B cell (primary cell): Measurements from ENCODE around the gene DIS3L. TPM values are rescaled to one million over a fixed set of nuclear protein-coding genes. Genes with fewer than 3 reads are reported as not detected.

Source experiments
- ATAC-seq: fragments of 200-7000 bp; cut with Tn5 transposase; one replicate; pipeline ENCODE4 v1.10.0; 2021; ENCODE audit warnings: low read depth, mild to moderate bottlenecking, moderate number of reproducible peaks, moderate library complexity
- CTCF ChIA-PET: fragments of 350-600 bp; sonication (Branson Sonifier 250); formaldehyde crosslinking; loops from one replicate; lab custom pipeline; 2021; ENCODE audit warnings: antibody characterized with exemption, inconsistent platforms; lab: Charles Lee
- POLR2A ChIA-PET: fragments of 350-600 bp; sonication (Branson Sonifier 250); formaldehyde crosslinking; loops from one replicate; lab custom pipeline; 2021; ENCODE audit warnings: antibody characterized with exemption; lab: Charles Lee
- DNase-seq: peaks from one replicate; pipeline ENCODE4 v3.0.0; 2013
- H2AFZ ChIP-seq: 2 replicates; pipeline ENCODE4 v1.6.1; 2012; ENCODE audit warnings: mild to moderate bottlenecking, low read depth, low read length; ENCODE audit not compliant: insufficient read depth, poor library complexity, severe bottlenecking
- H3K27ac ChIP-seq, 2 donors: 1 replicate in 1 of 2; 2 replicates in 1 of 2; pipeline ENCODE4 v1.5.1; 2012 to 2013; ENCODE audit warnings: low read length in 2 of 2, mild to moderate bottlenecking in 2 of 2, moderate library complexity in 1 of 2
- H3K27me3 ChIP-seq, 4 experiments: fragments of 200-600 bp in 1 of 4; sonication (generic) in 1 of 4; replicated peaks in 1 of 4; 1 replicate in 2 of 4; 2 replicates in 2 of 4; pipeline versions ENCODE4 v1.6.1 to v1.7.0; 2013 to 2016; ENCODE audit warnings: low read length in 3 of 4, mild to moderate bottlenecking in 2 of 4, mixed read lengths in 1 of 4, moderate library complexity in 1 of 4; ENCODE audit not compliant: insufficient read depth in 4 of 4, control insufficient read depth in 3 of 4; ENCODE audit errors: control extremely low read depth in 1 of 4
- H3K36me3 ChIP-seq, 2 experiments: replicated peaks in 1 of 2; 1 replicate in 1 of 2; 2 replicates in 1 of 2; pipeline versions ENCODE4 v1.6.1 to v1.7.1; 2013; ENCODE audit warnings: low read length in 1 of 2; ENCODE audit not compliant: insufficient read depth in 2 of 2, control insufficient read depth in 1 of 2; ENCODE audit errors: control extremely low read depth in 1 of 2, extremely low read depth in 1 of 2
- H3K4me1 ChIP-seq, 2 donors: fragments of 200-600 bp in 1 of 2; sonication (generic) in 1 of 2; 1 replicate in 1 of 2; 2 replicates in 1 of 2; pipeline versions ENCODE4 v1.5.1 to v1.6.1; 2013 to 2017; ENCODE audit warnings: low read length in 2 of 2; ENCODE audit not compliant: control insufficient read depth in 2 of 2, insufficient read depth in 2 of 2
- H3K4me2 ChIP-seq: replicated peaks from 2 replicates; pipeline ENCODE3; 2012; ENCODE audit warnings: mild to moderate bottlenecking, low read depth, low read length; ENCODE audit not compliant: poor library complexity, severe bottlenecking
- H3K4me3 ChIP-seq, 5 experiments: fragments of 200-600 bp in 1 of 5; sonication (generic) in 1 of 5; 1 replicate in 3 of 5; 2 replicates in 2 of 5; pipeline versions ENCODE4 v1.5.1 to v1.7.0; 2011 to 2016; ENCODE audit warnings: low read length in 4 of 5, mild to moderate bottlenecking in 4 of 5, low read depth in 2 of 5, control low read depth in 1 of 5, moderate library complexity in 1 of 5; ENCODE audit not compliant: insufficient read depth in 1 of 5; ENCODE audit errors: control extremely low read depth in 1 of 5, extremely low read depth in 1 of 5
- H3K79me2 ChIP-seq: fragments of 200-600 bp; sonication (generic); one replicate; pipeline ENCODE4 v1.6.0; 2016; ENCODE audit warnings: low read length; ENCODE audit not compliant: control insufficient read depth, insufficient read depth
- H3K9ac ChIP-seq: fragments of 200-600 bp; sonication (generic); 2 replicates; pipeline ENCODE4 v1.6.1; 2017; ENCODE audit warnings: mild to moderate bottlenecking, low read length, moderate library complexity
- H3K9me3 ChIP-seq, 3 donors: one replicate each; pipeline versions ENCODE4 v1.6.1 to v1.7.1; 2013; ENCODE audit warnings: low read length in 2 of 3; ENCODE audit not compliant: control insufficient read depth in 2 of 3, insufficient read depth in 1 of 3; ENCODE audit errors: control extremely low read depth in 1 of 3
- H4K20me1 ChIP-seq: 2 replicates; pipeline ENCODE4 v1.6.0; 2012; ENCODE audit warnings: mild to moderate bottlenecking, low read length; ENCODE audit not compliant: insufficient read depth, control insufficient read depth, poor library complexity, severe bottlenecking
- H3K27ac Mint-ChIP-seq: one replicate; pipeline ENCODE4 v1.8.0; 2021; ENCODE audit warnings: mixed read lengths
- H3K27me3 Mint-ChIP-seq: one replicate; pipeline ENCODE4 v1.8.0; 2021; ENCODE audit warnings: mixed read lengths
- H3K4me1 Mint-ChIP-seq: one replicate; pipeline ENCODE4 v1.8.0; 2021; ENCODE audit warnings: mixed read lengths
- H3K4me3 Mint-ChIP-seq: one replicate; pipeline ENCODE4 v1.8.0; 2021; ENCODE audit warnings: mixed read lengths
- H3K9me3 Mint-ChIP-seq: one replicate; pipeline ENCODE4 v1.8.0; 2022; ENCODE audit warnings: mixed read lengths; ENCODE audit not compliant: insufficient read depth
- CTCF ChIP-seq: fragments of 200-600 bp; IDR thresholded peaks from one replicate; pipeline ENCODE4 v1.8.0; 2022; ENCODE audit warnings: antibody characterized with exemption, mild to moderate bottlenecking
- EZH2 ChIP-seq: IDR thresholded peaks from 2 replicates; pipeline ENCODE4 v1.6.1; 2012; ENCODE audit warnings: borderline replicate concordance, low read depth, mild to moderate bottlenecking, moderate library complexity, low read length; ENCODE audit not compliant: insufficient read depth, poor library complexity, severe bottlenecking
- WGBS: methylation state at CpG from one replicate; pipeline ENCODE4 v1.1.5; 2013; ENCODE audit warnings: missing lambda C conversion rate; ENCODE audit not compliant: insufficient coverage; 5-methylcytosine and 5-hydroxymethylcytosine counted together
- intact Hi-C: fragments of 100-400 bp; cut with micrococcal nuclease; formaldehyde crosslinking; loops from one replicate; pipeline ENCODE4 v1.10.0; 2022
- polyA plus RNA-seq: library from polyadenylated mRNA; depleted of rRNA; stranded (reverse); fragments of >200 nt; gene quantifications from 2 replicates; pipeline ENCODE4 v1.2.3, GENCODE V29; 2012
- total RNA-seq, 2 donors: library from RNA; stranded (reverse); fragments of 120-200 nt in 1 of 2; gene quantifications; 1 replicate in 1 of 2; 2 replicates in 1 of 2; pipeline versions ENCODE4 v1.2.3 to v1.2.4, GENCODE V29; 2013 to 2022

Gene DIS3L
- total and polyA plus RNA-seq, 2 donors (not counting 1 experiment from before 2014, with no cell fraction given): 13.2 to 43.9 TPM

GRCh38 chr15:66278671-66279070, 14.7 kb upstream of the DIS3L start:
- CTCF ChIA-PET: no interaction called here
- H3K4me3 Mint-ChIP-seq: no peak overlapping the region
- Histone ChIP-seq H3K4me3 (no peak overlapping the region), H3K27me3 (no peaks in the 10 kb centered on the region), H3K4me1 (no peaks in the 10 kb centered on the region), H3K9me3 (no peaks in the 10 kb centered on the region), H3K79me2 (no peaks in the 10 kb centered on the region), H4K20me1 (no peaks in the 10 kb centered on the region), H3K4me2 (no peak overlapping the region), H3K9ac (no peak overlapping the region), H2AFZ (no peak overlapping the region), H3K27ac (no peak overlapping the region), H3K36me3 (no peaks in the 10 kb centered on the region)
- no peak overlapping the region for H3K27ac Mint-ChIP-seq
- H3K4me1 Mint-ChIP-seq: no peaks in the 10 kb centered on the region
- intact Hi-C loops: no loop called here
- H3K9me3 Mint-ChIP-seq: peaks cover 4% of the 10 kb centered on the region
- no peaks in the 10 kb centered on the region for H3K27me3 Mint-ChIP-seq
- TF ChIP-seq EZH2 (no peak), CTCF (no peak)
- no peak for ATAC-seq
- DNase-seq: no peak
- POLR2A ChIA-PET: no interaction called here
- 91% methylated on average over 6 of the region's 6 CpGs for WGBS

DNA sequence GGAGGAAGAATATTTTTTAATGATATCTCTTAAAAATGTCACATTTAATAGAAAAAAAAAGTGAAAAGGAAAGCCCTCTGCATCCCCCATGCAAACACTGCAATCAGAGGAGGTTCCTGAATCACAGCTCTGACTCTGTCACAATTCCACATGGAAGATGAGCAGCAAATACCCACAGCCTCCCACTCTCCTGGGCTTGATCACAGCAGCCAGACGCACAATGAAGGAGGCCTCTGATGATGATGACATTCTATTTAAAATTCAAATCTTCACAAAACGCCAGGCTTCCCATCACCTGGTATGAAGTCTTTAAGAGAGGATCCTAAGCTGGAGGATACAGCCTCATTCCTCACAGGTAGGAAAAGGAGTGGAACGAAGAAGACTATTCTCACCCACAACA, 9.1 kb upstream of the DIS3L start:
- Histone ChIP-seq H3K9me3 (no peaks in the 10 kb centered on the region), H3K4me2 (no peak overlapping the region), H3K36me3 (no peaks in the 10 kb centered on the region), H3K4me1 (no peaks in the 10 kb centered on the region), H2AFZ (no peak overlapping the region), H3K9ac (no peak overlapping the region), H3K79me2 (peaks cover 6% of the 10 kb centered on the region), H3K27ac (no peak overlapping the region), H3K4me3 (no peak overlapping the region), H4K20me1 (no peaks in the 10 kb centered on the region), H3K27me3 (no peaks in the 10 kb centered on the region)
- Mint-ChIP-seq H3K27ac (no peak overlapping the region), H3K27me3 (no peaks in the 10 kb centered on the region), H3K4me3 (no peak overlapping the region), H3K9me3 (no peaks in the 10 kb centered on the region), H3K4me1 (peaks cover 5% of the 10 kb centered on the region)
- ChIA-PET POLR2A (no interaction called here), CTCF (no interaction called here)
- no CpG with 5 or more reads among the region's 3 CpGs for WGBS
- intact Hi-C loops: no loop called here
- TF ChIP-seq EZH2 (no peak), CTCF (no peak)
- ATAC-seq: no peak
- DNase-seq: no peak
